Aortic smooth muscle cell (primary cell): ENCODE measurements around the gene CENPC. TPM values are rescaled to one million over a fixed set of nuclear protein-coding genes. Genes with fewer than 3 reads are reported as not detected.

ENCODE experiments used
- total RNA-seq: library from RNA; depleted of rRNA; stranded (reverse); fragments of >200 nt; gene quantifications from 2 replicates; pipeline ENCODE4 v1.2.3, GENCODE V29; 2014

Gene CENPC
- total RNA-seq: 14.4 and 18.9 TPM in 2 replicates

DNA sequence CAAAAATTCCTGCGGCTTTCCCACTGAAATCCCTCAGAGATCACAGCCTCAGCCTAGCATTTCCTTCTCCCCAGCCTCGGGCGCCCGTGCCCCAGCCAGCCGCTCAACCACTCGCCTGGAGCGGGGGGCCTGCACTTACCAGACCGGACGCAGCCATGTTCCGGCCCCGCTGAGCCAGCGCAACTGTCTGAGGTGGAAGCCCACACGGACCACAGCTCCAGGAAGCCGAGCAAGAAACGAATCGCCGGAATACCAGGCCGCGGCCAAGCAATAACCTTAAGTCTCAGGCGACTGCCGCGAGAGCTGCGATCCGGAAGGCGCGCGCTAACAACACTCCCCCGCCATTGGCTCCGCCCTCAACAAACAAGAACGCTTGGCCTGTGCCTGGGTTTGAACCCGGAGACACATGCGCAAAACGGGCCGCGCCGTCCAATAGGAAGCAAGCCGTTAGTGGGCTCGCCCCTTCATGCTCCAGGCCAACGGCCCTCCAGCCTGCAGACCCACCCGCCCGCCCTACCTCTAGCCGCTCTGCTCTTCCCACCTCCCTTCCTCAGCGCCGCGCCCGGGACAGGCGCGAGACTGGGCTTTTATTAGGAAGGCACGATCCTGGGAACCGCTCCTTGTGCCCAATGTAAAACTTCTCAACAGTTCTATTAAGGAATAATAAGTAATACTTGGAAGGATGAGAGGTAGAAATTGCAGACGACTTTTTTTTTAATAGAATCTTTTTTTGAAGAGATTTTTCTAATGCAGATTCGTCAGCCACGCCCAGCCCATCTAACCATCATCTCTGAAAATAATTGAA is at the start of gene CENPC:
TSS of gene CENPC (minus strand) at position 305 of the 805 bp plus-strand sequence. CDS start at position 157, 148 bp downstream.

GRCh38 chr4:67558493-67558892 is 13.2 kb upstream of the CENPC start, which contains the start of gene STAP1:
TSS of gene STAP1 (plus strand) at chr4:67558727. CDS start at chr4:67558810, 83 bp downstream.

Other genes with a start within 250 kb of the CENPC start
- gene STAP1, start 13.2 kb upstream of the CENPC start, total RNA-seq: not detected in 2 replicates
- 85.9 and 89.7 TPM in 2 replicates for gene UBA6, start 155.7 kb upstream of the CENPC start, total RNA-seq
- gene GNRHR, start 208.9 kb upstream of the CENPC start, total RNA-seq: not detected in 2 replicates